HG02571 (cell line): ENCODE results near the gene DPH7.
"Not testable (repeated sequence)": the region's sequence is repeated elsewhere in the genome, so short reads cannot be mapped to it uniquely, and the experiment has no call there.

Experiments
- ATAC-seq: cut with Tn5 transposase; IDR thresholded peaks from one replicate; pipeline ENCODE4 v1.9.1; 2021; ENCODE audit warnings: mild to moderate bottlenecking, moderate library complexity; ENCODE audit not compliant: unreplicated experiment

Gene DPH7

DNA sequence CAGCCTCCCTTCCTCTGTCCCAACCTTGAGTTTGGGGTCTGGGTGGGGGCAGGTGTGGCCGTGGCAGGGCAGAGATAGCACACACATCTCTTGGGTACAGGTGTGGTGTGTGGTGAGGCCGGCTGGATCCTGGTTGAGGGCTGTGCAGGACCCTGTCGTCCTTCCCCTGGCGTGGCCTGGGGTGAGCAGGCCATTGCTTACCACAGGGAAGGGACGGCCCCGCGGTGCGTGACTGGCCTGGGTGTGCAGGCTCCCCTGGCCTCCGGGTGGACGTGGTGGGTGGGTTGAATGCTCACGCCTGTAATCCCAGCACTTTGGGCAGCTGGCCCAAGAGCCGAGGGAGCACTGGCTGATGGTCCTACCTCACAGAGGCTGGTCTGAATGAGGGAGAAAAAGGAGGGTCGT lies 28.0 kb upstream of the DPH7 start:
- ATAC-seq, result no peak

DNA sequence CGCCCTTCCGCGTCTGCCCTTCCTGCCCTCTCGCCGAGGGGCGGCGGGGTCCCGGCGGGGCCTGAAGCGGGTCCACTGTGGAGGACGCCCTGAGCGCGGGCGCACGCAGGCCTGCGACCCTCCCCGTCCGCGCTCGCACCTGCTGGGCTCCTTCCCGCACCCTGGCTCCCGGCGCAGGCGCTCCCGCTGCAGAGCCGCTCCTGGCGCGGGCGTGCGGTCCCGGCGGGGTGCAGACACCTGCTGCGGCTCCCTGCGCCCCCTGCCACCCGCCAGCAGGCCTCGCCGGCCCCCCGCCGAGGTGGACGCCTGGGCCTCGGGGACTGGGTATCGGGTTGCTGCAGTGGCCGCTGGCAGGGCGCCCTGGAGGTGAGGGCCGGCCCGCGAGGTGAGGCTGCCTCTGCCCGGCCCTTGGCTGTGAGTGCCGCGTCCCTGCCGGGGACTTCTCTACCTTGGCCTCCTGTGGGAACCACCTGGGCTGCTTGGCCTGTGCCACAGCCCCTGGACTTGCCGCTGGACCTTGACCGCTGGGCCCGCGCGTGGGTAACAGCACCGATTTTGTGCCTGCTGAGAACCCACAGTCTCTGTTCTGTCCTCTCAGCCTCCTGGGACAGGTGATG lies 27.4 kb upstream of the DPH7 start:
- ATAC-seq, result peak; percentile 18

- ATAC-seq, result peak; percentile 68
Observed at GRCh38 chr9:137605121-137606004, 26.6 kb upstream of the DPH7 start, which contains the start of gene ARRDC1. ARRDC1 (plus strand) TSS chr9:137605686; CDS start chr9:137605718, 32 bp downstream.

DNA sequence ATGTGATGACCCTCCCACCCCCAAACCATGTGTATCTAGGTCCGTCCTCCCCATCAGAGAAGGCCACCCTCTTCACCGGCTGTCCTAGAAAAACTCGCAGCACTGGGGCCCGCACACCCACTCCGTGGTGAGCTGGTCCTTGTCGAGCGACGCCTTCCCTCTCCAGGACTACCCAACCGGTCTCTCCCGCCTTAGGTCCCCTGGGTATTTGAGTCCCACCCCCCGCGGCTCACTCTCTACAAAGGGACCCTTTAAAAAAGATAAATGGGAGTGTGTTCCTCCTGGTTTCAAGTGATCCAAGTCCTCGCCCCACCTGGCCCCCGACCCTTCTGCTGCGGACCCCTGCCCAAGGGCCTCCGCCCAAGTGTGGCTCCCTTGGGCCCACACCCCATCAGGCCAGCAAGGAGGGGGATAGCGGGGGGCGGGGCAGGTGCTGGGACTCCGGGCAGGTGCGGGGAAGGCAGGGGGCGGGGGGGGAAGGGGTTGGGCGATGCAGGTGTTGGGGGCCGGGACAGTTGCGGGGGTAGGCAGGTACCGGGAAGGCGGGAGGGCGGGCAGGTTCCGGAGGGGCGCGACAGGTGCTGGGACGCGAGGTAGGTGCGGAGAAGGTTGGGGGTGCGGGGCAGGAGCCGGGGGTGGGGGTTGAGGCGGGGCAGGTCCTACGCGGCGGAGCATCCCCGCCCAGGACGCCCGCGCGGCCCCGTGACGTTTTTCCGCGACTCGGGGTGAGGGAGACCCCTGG lies 25.8 kb upstream of the DPH7 start:
- ATAC-seq, result no peak

DNA sequence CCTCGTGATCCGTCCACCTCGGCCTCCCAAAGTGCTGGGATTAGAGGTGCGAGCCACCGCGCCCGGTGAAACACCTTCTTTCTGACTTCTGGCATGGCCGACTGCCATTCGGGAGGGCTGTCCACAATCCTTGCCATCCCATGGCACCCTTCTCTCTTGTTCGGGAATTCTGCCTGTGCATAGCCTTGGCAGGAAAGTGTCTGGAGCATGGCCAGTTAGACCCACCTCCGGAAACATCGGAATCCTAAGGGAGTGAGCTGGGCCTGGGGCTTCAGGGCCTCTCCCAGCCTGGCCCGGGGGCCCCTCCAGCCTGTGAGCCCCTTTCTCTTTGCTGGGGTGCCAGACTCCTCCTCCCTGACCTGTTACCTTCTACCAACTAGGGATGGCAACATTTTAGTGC lies 25.2 kb upstream of the DPH7 start:
- ATAC-seq, result no peak

GRCh38 chr9:137602661-137603060 lies 23.9 kb upstream of the DPH7 start:
- ATAC-seq, result no peak

DNA sequence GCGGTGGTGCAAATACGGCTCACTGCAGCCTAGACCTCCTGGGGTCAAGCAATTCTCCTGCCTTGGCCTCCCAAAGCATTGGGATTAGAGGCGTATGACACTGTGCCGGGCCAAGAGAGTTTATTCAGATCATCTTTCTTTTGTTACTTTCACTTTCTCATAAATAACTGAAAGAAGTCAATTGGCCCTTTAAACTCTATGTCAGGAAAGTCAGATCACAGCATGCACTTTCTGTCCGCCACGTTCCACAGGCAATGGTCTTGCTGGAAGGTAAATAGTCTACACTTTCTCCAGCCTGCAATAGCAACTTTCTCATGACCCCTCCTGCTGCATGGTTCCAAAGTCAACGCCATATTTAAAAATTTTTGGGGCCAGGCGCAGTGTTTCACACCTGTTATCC lies 20.2 kb upstream of the DPH7 start:
- no peak for ATAC-seq

DNA sequence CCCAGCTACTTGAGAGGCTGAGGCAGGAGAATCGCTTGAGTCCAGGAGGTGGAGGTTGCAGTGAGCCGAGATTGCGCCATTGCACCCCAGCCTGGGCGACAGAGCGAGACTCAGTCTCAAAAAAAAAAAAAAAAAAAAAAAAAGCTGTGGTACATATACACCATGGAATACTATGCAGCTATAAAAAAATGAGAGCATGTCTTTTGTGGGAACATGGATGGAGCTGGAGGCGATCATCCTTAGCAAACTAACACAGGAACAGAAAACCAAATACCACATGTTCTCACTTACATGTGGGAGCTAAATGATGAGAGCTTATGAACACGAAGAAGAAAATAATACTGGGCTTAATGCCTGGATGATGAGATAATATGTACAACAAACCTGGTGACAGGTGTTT lies 17.9 kb upstream of the DPH7 start:
- ATAC-seq, result not testable (repeated sequence)

DNA sequence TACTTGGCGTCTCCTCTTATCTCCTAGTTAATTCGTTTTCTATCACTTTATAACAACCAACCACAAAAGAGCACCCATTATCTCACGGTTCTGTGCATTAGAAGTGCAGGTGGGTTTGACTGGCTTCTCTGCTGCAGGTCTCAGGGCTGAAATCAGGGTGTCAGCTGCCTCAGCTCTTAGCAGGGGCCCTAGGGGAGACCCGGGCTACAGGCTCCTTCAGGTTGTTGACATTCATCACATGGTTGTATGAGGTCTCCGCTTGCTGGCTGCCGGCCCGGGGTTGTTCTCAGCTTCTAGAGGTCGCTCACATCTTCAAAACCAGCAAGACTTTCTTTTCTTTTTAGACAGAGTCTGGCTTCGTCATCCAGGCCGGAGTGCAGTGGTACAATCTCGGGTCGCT lies 14.5 kb upstream of the DPH7 start:
- no peak for ATAC-seq

DNA sequence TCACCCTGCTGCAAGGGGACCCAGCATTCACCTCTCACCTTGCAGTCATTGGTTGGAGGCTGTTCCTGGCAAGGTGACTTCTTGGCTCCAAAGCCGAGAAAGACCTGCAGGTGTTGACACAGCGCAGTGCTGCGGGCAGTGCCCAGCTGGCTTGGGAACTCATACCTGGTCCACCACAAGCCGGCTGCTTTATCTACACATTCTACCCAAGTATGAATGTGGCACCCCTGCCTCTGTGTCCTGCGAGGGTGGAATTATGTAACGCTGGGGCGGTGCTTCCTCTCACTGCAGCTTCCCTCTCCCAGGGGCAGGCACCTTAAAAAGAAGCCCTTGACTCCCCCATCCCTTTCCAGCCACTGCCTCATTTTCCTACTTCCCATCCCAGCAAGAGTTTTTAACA lies 14.0 kb upstream of the DPH7 start:
- no peak for ATAC-seq

DNA sequence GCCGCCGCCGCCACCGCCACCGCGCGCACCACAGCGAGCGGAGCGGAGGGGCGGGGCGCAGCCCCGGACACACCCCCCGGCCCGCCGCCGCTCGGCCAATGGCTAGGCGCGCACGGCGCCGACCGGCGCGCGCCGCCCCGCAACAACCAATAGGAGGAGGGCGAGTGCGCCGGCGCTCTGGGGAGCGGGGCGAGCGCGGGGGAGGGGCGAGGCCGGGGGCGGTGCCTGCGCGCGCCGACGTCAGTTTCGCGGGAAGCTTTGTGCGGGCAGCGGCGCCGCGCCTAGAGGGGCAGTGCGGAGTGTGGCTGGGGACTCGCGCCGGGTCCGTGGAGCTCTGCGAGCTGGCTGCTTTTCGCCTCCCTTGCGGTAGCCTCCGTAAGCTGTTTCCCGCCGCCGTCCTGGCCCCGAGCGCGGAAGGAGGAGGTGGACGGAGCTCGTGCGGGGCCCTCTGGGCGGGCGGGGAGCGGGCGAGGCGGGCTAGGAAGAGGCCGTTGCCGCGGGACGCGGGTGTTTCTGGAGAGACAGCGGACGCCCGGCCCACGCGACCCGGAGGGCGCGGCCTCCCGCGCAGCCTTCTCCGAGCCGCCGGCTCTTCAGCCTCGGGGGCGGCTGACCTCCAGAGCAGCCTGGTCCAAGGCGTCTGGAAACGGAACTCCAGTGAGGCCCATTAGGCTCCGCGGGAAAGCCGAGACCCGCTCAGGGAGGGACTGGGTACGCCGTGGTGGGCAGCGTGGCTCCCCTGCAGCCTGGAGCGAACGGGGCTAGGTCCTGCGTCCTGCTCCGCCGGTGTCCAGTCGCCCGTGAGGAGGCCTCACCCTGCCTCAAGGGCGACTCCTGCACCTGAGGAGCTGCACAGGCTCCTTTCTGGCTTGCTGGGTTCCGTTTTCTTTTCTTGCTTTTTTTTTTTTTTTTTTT lies 12.0 kb upstream of the DPH7 start, which contains the start of gene ZMYND19:
ZMYND19 (minus strand) TSS at position 44 of the 915 bp plus-strand sequence. CDS start 249 bp downstream, outside the sequence.
- ATAC-seq, result peak; percentile 88

GRCh38 chr9:137590123-137590468 lies 11.4 kb upstream of the DPH7 start:
- ATAC-seq, result no peak

GRCh38 chr9:137589441-137590122 lies 10.9 kb upstream of the DPH7 start:
- peak; percentile 14 for ATAC-seq

GRCh38 chr9:137588891-137589290 lies 10.2 kb upstream of the DPH7 start:
- no peak for ATAC-seq

GRCh38 chr9:137588311-137588710 lies 9.6 kb upstream of the DPH7 start:
- no peak for ATAC-seq

GRCh38 chr9:137586854-137587253 lies 8.1 kb upstream of the DPH7 start:
- no peak for ATAC-seq

DNA sequence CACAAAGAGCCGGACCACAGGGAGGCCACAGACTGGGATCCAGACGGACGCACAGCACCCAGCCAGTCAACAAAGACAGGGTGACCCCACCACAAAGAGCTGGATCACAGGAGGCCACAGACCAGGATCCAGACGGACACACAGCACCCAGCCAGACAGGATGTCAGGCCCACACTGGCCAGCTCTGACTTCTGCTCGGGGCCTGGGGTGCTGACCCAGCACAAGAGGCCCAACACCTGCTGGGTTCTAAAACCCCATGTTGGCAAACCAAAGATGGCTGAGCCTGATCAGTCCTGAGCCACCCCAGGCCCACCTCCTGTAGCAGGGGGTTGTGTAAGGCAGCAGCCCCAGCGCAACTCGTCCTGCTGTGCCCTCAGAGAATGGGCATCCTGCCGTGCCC lies 5.2 kb upstream of the DPH7 start:
- ATAC-seq, result no peak

GRCh38 chr9:137583347-137583746 lies 4.6 kb upstream of the DPH7 start:
- ATAC-seq, result no peak

DNA sequence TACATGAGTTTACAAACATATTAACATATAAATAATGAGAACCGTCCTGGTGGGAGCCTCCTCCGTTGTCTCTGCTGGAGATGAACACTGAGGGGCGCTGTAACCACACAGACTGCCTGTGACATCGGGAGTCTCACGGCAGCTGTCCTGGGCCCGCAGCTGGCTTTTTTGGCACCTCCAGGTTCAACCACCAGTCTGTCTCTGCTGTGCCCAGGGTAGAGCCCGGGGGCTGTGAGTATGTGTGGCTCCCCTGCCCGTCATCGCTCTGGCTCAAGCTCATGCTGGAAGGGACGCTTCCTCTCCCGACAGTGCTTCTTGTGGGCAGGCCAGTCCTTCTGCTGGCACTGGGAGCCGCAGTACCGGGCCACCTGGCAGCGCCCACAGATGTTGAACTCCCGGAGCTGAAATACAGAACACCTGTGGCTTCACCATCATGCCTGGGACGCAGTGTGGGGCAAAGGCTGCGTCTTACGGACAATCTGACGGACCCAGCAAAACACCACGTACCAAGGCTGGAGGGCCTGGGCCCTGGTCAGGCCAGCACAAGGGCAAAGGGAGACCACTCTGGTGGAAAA lies 3.6 kb upstream of the DPH7 start:
- no peak for ATAC-seq
